ENCODE measurements around the gene ALPK3. TPM values are rescaled to one million over a fixed set of nuclear protein-coding genes. Genes with fewer than 3 reads are reported as not detected.
A peak's percentile ranks its signal among the peaks of the same experiment; 100 is the strongest.

The ALPK3 gene
- total RNA-seq, 1 experiment from 2014 or later, result 0.07 TPM

DNA sequence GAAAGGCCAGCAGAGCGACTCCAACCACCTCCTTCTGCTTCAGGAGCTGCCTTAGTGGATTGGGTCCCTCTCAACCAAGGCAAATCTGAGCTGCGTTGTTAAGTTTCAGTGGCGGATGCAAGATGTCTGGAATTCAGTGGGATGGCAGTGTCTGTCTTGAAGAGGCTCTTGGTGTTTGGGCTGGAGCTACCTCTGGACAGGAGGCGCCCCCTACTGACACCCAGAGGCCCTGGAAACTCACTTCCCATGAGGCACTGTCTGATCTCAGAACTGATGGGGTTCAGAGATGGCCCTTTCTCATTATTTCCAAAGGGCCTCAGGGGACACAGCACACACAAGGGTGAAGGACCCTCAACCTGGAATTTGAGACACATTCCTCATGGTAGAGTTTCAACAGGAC is 61.3 kb downstream of the ALPK3 start:
- Mint-ChIP-seq H3K27me3 (ENCODE audit: insufficient read depth, unreplicated experiment) (no peaks in the 10 kb centered on the region), H3K27ac (ENCODE audit: low read depth, unreplicated experiment) (no peak overlapping the region), H3K9me3 (ENCODE audit: unreplicated experiment) (no peaks in the 10 kb centered on the region), H3K4me3 (ENCODE audit: unreplicated experiment) (no peak overlapping the region), H3K4me1 (ENCODE audit: insufficient read depth, unreplicated experiment) (no peaks in the 10 kb centered on the region), H3K36me3 (ENCODE audit: insufficient read depth, unreplicated experiment) (no peaks in the 10 kb centered on the region)
- POLR2A ChIA-PET, result no interaction called here
- intact Hi-C loops (cut with micrococcal nuclease), result loop anchor here (2.0 to 5.0 kb wide), 2 partner anchors 224 to 291 kb away; partner anchors contain the start of gene WDR73
- DNase-seq (ENCODE audit: unreplicated experiment), result peak; percentile 54
- BruUV-seq (replicated peaks), result no TSS peak
- CTCF ChIA-PET, result interaction anchor here (0.7 to 1.0 kb wide), 7 partner anchors 8 to 277 kb away, joined by 3 to 6 read pairs (median 3); no protein-coding TSS in a partner anchor
- TF ChIP-seq, protein P1, sequence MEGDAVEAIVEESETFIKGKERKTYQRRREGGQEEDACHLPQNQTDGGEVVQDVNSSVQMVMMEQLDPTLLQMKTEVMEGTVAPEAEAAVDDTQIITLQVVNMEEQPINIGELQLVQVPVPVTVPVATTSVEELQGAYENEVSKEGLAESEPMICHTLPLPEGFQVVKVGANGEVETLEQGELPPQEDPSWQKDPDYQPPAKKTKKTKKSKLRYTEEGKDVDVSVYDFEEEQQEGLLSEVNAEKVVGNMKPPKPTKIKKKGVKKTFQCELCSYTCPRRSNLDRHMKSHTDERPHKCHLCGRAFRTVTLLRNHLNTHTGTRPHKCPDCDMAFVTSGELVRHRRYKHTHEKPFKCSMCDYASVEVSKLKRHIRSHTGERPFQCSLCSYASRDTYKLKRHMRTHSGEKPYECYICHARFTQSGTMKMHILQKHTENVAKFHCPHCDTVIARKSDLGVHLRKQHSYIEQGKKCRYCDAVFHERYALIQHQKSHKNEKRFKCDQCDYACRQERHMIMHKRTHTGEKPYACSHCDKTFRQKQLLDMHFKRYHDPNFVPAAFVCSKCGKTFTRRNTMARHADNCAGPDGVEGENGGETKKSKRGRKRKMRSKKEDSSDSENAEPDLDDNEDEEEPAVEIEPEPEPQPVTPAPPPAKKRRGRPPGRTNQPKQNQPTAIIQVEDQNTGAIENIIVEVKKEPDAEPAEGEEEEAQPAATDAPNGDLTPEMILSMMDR (IDR thresholded peaks at IDR 0.05; ENCODE audit: unreplicated experiment), result peak; percentile 50

GRCh38 chr15:84879088-84879780 is 62.1 kb downstream of the ALPK3 start:
- no TSS peak for BruUV-seq (replicated peaks)
- Mint-ChIP-seq H3K36me3 (ENCODE audit: insufficient read depth, unreplicated experiment) (no peaks in the 10 kb centered on the region), H3K27me3 (ENCODE audit: insufficient read depth, unreplicated experiment) (no peaks in the 10 kb centered on the region), H3K9me3 (ENCODE audit: unreplicated experiment) (no peaks in the 10 kb centered on the region), H3K4me3 (ENCODE audit: unreplicated experiment) (no peak overlapping the region), H3K4me1 (ENCODE audit: insufficient read depth, unreplicated experiment) (no peaks in the 10 kb centered on the region), H3K27ac (ENCODE audit: low read depth, unreplicated experiment) (no peak overlapping the region)
- CTCF ChIA-PET, result interaction anchor here (0.9 to 1.0 kb wide), 2 partner anchors 14 to 278 kb away, joined by 4 to 6 read pairs; no protein-coding TSS in a partner anchor
- POLR2A ChIA-PET, result interaction anchor here (0.6 kb wide), 1 partner anchor 25 kb away, joined by 3 read pairs; no protein-coding TSS in a partner anchor
- TF ChIP-seq, protein P1 (IDR thresholded peaks at IDR 0.05; ENCODE audit: unreplicated experiment), result no peak
- DNase-seq (ENCODE audit: unreplicated experiment), result no peak
- intact Hi-C loops (cut with micrococcal nuclease), result loop anchor here (2.0 to 5.0 kb wide), 2 partner anchors 224 to 292 kb away; partner anchors contain the start of gene WDR73

- POLR2A ChIA-PET, result interaction anchor here (0.7 kb wide), 1 partner anchor 288 kb away, joined by 3 read pairs; no protein-coding TSS in a partner anchor
- CTCF ChIA-PET, result no interaction called here
- no peak overlapping the region for H3K27ac Mint-ChIP-seq (ENCODE audit: low read depth, unreplicated experiment)
- TF ChIP-seq, protein P1 (IDR thresholded peaks at IDR 0.05; ENCODE audit: unreplicated experiment), result no peak
- H3K9me3 Mint-ChIP-seq (ENCODE audit: unreplicated experiment), result no peaks in the 10 kb centered on the region
- H3K36me3 Mint-ChIP-seq (ENCODE audit: insufficient read depth, unreplicated experiment), result no peaks in the 10 kb centered on the region
- no peak for DNase-seq (ENCODE audit: unreplicated experiment)
- BruUV-seq (replicated peaks), result no TSS peak
- H3K27me3 Mint-ChIP-seq (ENCODE audit: insufficient read depth, unreplicated experiment), result no peaks in the 10 kb centered on the region
- intact Hi-C loops (cut with micrococcal nuclease), result no loop called here
- H3K4me3 Mint-ChIP-seq (ENCODE audit: unreplicated experiment), result no peak overlapping the region
- H3K4me1 Mint-ChIP-seq (ENCODE audit: insufficient read depth, unreplicated experiment), result no peaks in the 10 kb centered on the region
Observed at GRCh38 chr15:84880007-84880406, 62.9 kb downstream of the ALPK3 start.

DNA sequence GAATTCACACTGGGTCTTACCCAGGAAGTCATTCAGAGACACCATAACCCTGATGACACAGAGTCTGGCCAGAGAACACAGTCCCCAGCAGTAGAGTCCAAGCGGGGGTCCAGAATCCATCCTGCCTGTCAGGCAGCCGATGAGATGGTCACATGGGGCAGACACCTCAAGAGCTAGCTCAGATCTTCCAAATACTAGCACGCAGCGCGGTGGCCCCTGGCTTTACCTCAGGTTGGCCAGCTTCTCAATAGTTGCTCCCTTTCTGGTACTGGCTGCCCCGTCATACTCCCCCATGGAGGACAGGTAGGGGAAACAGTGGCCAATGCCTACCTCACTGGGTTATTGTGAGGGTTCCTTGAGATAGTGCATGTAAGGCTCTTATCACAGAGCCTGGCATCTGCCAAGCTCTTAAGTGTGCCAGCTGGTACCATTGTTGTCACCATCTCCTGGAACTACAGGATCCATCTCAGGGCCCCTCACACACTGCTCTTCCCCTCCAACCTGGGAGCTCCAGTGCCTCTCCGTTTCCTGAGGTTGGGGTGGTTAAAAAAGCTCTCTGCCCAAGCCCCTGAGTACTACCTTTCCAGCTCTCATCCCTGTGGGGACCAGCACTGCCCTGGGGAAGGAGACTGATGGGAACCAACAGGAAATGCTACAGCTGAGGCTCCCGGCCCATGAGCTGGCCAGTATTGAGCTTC is 63.8 kb downstream of the ALPK3 start:
- H3K36me3 Mint-ChIP-seq (ENCODE audit: insufficient read depth, unreplicated experiment), result no peaks in the 10 kb centered on the region
- no peaks in the 10 kb centered on the region for H3K4me1 Mint-ChIP-seq (ENCODE audit: insufficient read depth, unreplicated experiment)
- no peak overlapping the region for H3K4me3 Mint-ChIP-seq (ENCODE audit: unreplicated experiment)
- H3K27ac Mint-ChIP-seq (ENCODE audit: low read depth, unreplicated experiment), result no peak overlapping the region
- BruUV-seq (replicated peaks), result no TSS peak
- TF ChIP-seq, protein P1 (IDR thresholded peaks at IDR 0.05; ENCODE audit: unreplicated experiment), result no peak
- H3K9me3 Mint-ChIP-seq (ENCODE audit: unreplicated experiment), result no peaks in the 10 kb centered on the region
- H3K27me3 Mint-ChIP-seq (ENCODE audit: insufficient read depth, unreplicated experiment), result no peaks in the 10 kb centered on the region
- POLR2A ChIA-PET, result interaction anchor here (0.7 kb wide), 1 partner anchor 16 kb away, joined by 3 read pairs; no protein-coding TSS in a partner anchor
- CTCF ChIA-PET, result no interaction called here
- intact Hi-C loops (cut with micrococcal nuclease), result no loop called here
- no peak for DNase-seq (ENCODE audit: unreplicated experiment)
